GM18508 (cell line): ENCODE data around the gene ZFHX2.

Experiments used
- ATAC-seq: cut with Tn5 transposase; IDR thresholded peaks from one replicate; pipeline ENCODE4 v1.9.1; 2021; ENCODE audit warnings: moderate number of reproducible peaks; ENCODE audit not compliant: insufficient read depth, unreplicated experiment

The ZFHX2 gene

DNA sequence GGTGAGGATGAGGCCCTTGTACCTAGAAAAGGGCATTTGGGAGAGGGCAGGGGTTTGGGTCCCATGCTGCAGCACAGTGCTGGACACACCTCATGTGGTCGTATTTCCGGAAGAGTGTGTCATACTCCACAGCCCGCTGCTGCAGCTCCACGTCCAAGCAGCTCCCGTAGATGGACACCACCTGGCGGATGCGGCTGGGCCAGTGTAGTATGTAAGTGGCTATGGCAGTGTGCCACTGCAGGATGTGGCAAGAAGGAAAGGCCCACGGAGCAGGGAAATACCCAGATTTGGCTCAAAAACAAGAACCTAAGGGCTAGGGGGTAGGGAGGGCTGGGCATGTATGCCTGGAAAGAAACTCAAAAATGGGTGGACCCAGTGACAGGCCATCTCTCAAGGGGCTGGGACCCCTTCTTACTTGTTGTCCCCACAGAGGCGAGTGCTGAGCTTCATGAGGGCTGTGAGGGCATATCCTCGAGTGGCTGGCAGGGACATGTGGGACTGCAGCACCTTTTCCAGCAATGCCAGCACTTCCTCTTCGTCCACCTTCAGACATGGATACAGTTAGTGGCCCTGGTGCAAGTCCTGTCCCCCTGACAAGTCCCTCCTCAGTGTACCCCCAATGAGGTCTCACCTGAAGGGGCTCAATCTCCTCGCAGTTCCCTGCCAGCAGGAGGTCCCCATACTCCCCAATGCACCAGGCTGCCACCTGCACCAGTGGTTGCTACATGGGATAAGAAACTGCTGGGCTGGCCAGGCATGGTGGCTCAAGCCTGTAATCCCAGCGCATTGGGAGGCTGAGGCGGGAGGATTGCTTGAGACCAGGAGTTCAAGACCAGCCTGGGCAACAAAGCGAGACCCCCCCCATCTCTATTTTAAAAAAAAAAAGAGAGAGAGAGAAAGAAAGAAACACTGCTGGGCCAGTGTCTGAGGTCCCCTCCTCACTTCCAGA, 10.6 kb upstream of the ZFHX2 start:
- no peak for ATAC-seq

DNA sequence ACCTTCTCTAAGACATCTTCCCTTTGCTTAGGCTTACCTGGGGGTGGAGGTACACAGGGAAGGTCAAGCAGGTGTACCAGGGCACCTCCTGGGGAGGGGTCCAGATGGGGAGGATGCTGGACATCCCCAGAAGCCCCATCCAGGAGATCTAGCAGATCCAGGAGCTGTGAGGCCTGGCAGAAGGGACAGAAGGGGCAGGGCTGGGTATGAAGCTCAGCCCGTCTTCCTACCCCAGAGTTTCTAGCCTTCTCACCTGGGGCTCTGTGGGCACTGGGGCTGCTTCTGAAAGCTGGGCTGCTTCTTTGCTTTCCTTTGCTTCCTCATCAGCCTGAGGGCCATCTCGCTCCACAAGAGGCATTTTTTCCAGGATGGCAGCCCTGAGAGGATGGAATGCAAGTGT, 9.7 kb upstream of the ZFHX2 start:
- no peak for ATAC-seq

GRCh38 chr14:23559926-23560520, 8.5 kb upstream of the ZFHX2 start:
- ATAC-seq: no peak

- ATAC-seq: no peak
Measured at GRCh38 chr14:23559010-23559925, 7.7 kb upstream of the ZFHX2 start.

GRCh38 chr14:23558346-23559009, 6.9 kb upstream of the ZFHX2 start:
- ATAC-seq: no peak

GRCh38 chr14:23557946-23558345, 6.4 kb upstream of the ZFHX2 start:
- ATAC-seq: no peak

DNA sequence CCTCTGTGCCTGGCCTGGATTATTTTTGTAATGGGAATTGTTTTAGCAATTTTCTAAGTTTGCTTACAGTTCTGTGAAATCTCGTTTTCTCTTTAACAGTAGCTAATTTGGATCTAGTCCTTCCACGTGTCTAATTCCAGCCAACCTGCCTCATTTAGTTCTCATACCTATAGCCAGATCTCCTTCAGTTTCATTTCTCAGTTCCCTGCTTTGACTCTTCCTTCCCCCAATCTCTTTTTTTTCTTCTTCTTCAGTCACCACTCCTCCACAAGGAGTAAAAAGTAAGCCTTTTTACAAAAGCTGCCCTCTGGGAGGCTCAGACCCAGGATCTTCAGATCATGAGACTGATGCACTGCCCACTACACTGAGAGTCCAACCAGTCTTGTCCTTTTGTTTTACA, 6.0 kb upstream of the ZFHX2 start:
- no peak for ATAC-seq

- ATAC-seq: no peak
Measured at GRCh38 chr14:23556700-23557440, 5.3 kb upstream of the ZFHX2 start.

GRCh38 chr14:23555882-23556699, 4.5 kb upstream of the ZFHX2 start, which contains the start of gene THTPA:
Gene THTPA, plus strand, starts transcription at chr14:23556271. Its CDS starts 487 bp downstream, at chr14:23556758.
- ATAC-seq: peak; percentile 74

DNA sequence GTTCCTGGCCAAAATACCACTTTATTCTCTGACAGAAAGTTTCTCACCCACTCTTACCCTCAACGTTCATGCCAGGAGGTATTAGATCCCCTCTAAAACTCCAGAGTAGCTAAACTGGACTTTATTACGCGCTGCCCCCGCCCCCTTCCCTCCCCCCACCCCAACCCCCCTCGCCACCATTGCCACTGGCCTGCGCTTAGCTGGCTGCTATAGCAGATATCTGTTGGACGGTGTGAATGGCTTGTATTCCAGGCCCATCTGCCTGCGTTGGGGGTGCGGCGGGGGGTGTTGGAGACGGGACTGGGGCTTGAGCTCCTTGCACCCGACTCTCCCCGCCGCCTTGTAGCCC, 3.9 kb upstream of the ZFHX2 start:
- ATAC-seq: no peak

- no peak for ATAC-seq
Measured at GRCh38 chr14:23550812-23551265, 726 bp downstream of the ZFHX2 start.

DNA sequence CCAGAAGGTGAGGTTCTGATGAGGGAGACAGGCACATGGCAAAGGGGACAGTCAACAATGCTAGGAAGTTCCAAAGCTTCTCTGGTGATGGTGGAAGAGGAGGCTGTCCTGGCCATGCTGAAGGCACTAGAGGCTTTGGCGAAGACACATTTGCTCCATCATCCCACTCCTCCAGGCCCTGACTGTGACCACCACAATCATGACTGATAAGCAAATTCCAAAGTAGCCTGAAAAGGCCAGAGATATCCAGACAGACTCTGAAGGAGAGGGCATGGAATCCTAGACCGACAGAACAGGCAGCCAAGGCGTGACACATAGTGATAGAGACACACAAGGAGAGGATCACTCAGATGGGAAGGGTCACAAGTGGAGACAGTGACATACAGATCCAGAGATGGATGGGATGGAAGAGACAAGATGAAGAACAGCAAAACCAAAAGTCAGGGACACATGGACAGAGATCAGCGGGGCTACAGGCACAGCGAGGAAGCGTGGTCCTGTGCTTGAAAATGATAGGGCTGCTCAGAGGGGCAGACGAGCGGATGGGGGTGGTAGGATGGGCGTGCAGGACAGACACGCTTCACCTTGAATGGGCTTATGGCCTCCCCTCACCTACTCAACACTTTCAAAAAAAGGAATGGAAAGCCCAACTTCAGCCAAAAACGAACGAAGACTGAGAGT, 1.3 kb downstream of the ZFHX2 start:
- no peak for ATAC-seq

DNA sequence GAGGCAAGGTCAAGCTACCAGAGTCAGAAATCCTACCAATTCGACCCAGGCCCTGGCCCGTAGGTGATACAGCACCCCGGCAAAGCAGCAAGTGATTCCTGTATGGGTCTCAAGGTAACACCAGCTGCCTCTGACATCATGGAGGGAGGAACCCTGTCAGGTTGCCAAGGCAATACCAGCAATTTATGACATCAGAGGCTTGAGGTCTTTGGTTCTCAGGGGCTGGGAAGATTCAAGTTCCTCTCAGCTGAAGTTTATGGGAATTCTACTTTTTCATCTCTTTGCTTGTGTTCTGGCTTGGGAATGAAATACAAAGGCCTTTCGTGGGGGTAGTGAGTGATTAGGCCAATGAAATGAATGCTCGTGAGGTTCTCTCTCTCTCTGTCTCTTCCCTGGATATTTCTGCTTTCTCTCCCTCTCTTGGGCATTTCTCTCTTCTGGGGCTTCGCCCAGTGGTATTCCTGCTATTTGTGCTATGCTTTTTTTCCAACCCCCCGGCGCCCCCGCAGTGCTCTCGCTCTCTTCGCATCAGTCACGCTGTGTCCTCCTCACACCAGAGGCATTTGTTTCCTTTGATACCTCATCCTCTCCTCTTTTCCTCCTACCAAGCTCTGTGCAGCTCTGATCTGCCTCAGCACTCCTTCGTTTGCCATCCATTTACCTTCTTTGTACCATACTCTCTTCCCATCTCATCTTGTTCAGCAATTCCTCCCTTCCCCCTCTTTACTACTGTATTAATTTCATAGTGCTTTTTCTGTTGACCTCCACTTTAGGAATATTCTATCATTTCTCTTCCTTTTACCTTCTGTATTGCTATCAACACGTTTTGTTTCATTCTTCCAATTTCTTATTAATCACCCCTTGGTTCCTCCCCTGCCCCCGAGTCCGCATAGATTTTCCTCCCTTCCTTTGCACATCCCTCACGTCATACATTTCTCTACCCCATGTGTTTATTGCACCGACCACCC, 2.9 kb downstream of the ZFHX2 start:
- ATAC-seq: no peak

GRCh38 chr14:23547924-23548323, 3.6 kb downstream of the ZFHX2 start:
- ATAC-seq: no peak

DNA sequence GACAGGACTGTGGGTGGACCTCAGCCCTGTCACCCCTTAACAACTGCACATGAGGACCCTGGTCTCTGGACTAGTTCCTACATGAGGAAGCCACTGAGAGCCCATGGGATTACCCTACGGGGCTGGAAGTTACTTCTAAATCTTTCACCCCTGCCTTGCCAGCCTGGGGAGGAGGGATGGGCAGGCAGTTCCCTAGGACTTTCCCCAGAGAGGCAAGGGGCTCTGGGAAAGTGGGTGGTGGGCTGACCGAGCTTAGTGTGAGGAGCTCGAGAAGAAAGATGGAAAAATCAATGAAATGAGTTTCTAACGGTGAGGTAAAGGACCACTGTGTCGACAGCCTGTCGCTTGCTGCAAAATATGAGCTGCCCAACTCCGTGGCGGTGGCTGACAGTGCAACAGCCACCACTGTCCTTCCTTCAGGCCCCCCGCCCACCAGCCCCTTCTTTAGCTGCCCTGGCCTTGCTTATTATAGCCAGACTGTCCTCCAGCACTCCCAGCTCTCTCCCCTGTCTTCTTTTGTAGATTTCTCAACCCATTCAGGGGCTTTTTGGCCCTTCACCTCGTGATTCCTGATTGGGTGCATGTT, 5.0 kb downstream of the ZFHX2 start:
- ATAC-seq: no peak

- ATAC-seq: no peak
Measured at GRCh38 chr14:23545740-23546365, 5.7 kb downstream of the ZFHX2 start.
